DND-41 (cell line): Measurements from ENCODE around the gene CDC6.

Experiments
- ATAC-seq: fragments of 200-7000 bp; cut with Tn5 transposase; 3 replicates; pipeline ENCODE4 v1.9.1; 2021; ENCODE audit warnings: low read depth; ENCODE audit not compliant: insufficient read depth
- DNase-seq: peaks from one replicate; pipeline ENCODE4 v3.0.0-alpha.2; 2020
- H2AFZ ChIP-seq: 2 replicates; pipeline ENCODE4 v1.6.0; 2012; ENCODE audit warnings: low read depth, low read length
- H3K27ac ChIP-seq: 2 replicates; pipeline ENCODE4 v1.5.1; 2012; ENCODE audit warnings: low read length, inconsistent platforms
- H3K27me3 ChIP-seq: fragments of 200-600 bp; sonication (generic); 2 replicates; pipeline ENCODE4 v1.6.0; 2012; ENCODE audit warnings: low read length, mild to moderate bottlenecking, inconsistent platforms; ENCODE audit not compliant: insufficient read depth, poor library complexity
- H3K36me3 ChIP-seq: 2 replicates; pipeline ENCODE4 v1.5.1; 2012; ENCODE audit warnings: low read length, inconsistent platforms; ENCODE audit not compliant: insufficient read depth
- H3K4me1 ChIP-seq: 2 replicates; pipeline ENCODE4 v1.5.1; 2012; ENCODE audit warnings: mild to moderate bottlenecking, low read length; ENCODE audit not compliant: insufficient read depth
- H3K4me2 ChIP-seq: 2 replicates; pipeline ENCODE4 v1.6.0; 2012; ENCODE audit warnings: mild to moderate bottlenecking, moderate library complexity, low read length, inconsistent platforms; ENCODE audit not compliant: insufficient read depth
- H3K4me3 ChIP-seq, 2 experiments: fragments of 200-600 bp in 1 of 2; shearing (Covaris generic) in 1 of 2; 2 replicates each; pipeline ENCODE4 v1.5.1; 2012 to 2016; ENCODE audit warnings: inconsistent platforms in 2 of 2, low read length in 2 of 2, mild to moderate bottlenecking in 2 of 2, low read depth in 1 of 2, moderate library complexity in 1 of 2
- H3K79me2 ChIP-seq: 2 replicates; pipeline ENCODE4 v1.6.0; 2012; ENCODE audit warnings: low read length, inconsistent platforms; ENCODE audit not compliant: insufficient read depth
- H3K9ac ChIP-seq: 2 replicates; pipeline ENCODE4 v1.6.0; 2012; ENCODE audit warnings: low read depth, mild to moderate bottlenecking, inconsistent platforms, low read length, moderate library complexity
- H3K9me3 ChIP-seq: 2 replicates; pipeline ENCODE4 v1.5.1; 2012; ENCODE audit warnings: low read length, moderate library complexity, mild to moderate bottlenecking, inconsistent platforms; ENCODE audit not compliant: insufficient read depth, severe bottlenecking
- H4K20me1 ChIP-seq: 2 replicates; pipeline ENCODE4 v1.6.0; 2012; ENCODE audit warnings: low read length; ENCODE audit not compliant: insufficient read depth
- CTCF ChIP-seq: IDR thresholded peaks from 2 replicates; pipeline ENCODE4 v1.5.1; 2012; ENCODE audit warnings: borderline replicate concordance, low read length, moderate library complexity, mild to moderate bottlenecking; ENCODE audit not compliant: poor library complexity, severe bottlenecking; ENCODE audit errors: extremely low read depth
- EZH2 ChIP-seq: IDR thresholded peaks from 3 replicates; pipeline ENCODE4 v1.6.1; 2012; ENCODE audit warnings: borderline replicate concordance, low read depth, mild to moderate bottlenecking, moderate library complexity, low read length, inconsistent platforms; ENCODE audit not compliant: severe bottlenecking

CDC6 gene

GRCh38 chr17:40351359-40352236, 63.9 kb downstream of the CDC6 start:
- no peak overlapping the region for H3K9ac ChIP-seq
- ATAC-seq: no peak
- H3K27ac ChIP-seq: no peak overlapping the region
- DNase-seq: no peak
- H3K9me3 ChIP-seq: no peaks in the 10 kb centered on the region
- H3K27me3 ChIP-seq: no peaks in the 10 kb centered on the region
- no peaks in the 10 kb centered on the region for H3K4me1 ChIP-seq
- no peaks in the 10 kb centered on the region for H4K20me1 ChIP-seq
- H3K4me3 ChIP-seq: no peak overlapping the region
- no peaks in the 10 kb centered on the region for H3K79me2 ChIP-seq
- H3K4me2 ChIP-seq: no peak overlapping the region
- TF ChIP-seq EZH2: no peak
- no peak for TF ChIP-seq CTCF
- H3K36me3 ChIP-seq: peaks cover 11% of the 10 kb centered on the region
- no peak overlapping the region for H2AFZ ChIP-seq

GRCh38 chr17:40352237-40352778, 64.6 kb downstream of the CDC6 start:
- Histone ChIP-seq H3K9me3 (no peaks in the 10 kb centered on the region), H3K4me1 (no peaks in the 10 kb centered on the region)
- no peak for DNase-seq

GRCh38 chr17:40352779-40353394, 65.2 kb downstream of the CDC6 start:
- Histone ChIP-seq H3K9ac (no peak overlapping the region), H2AFZ (no peak overlapping the region), H4K20me1 (no peaks in the 10 kb centered on the region), H3K9me3 (no peaks in the 10 kb centered on the region), H3K36me3 (peaks cover 11% of the 10 kb centered on the region), H3K4me1 (no peaks in the 10 kb centered on the region), H3K27ac (no peak overlapping the region), H3K27me3 (no peaks in the 10 kb centered on the region), H3K4me2 (no peak overlapping the region), H3K79me2 (no peaks in the 10 kb centered on the region), H3K4me3 (no peak overlapping the region)
- ATAC-seq (no peak), DNase-seq (no peak)
- TF ChIP-seq CTCF (no peak), EZH2 (no peak)

More at GRCh38 chr17:40352237-40352778, 64.6 kb downstream of the CDC6 start:
- H3K27me3 ChIP-seq: no peaks in the 10 kb centered on the region
- TF ChIP-seq EZH2 (no peak), CTCF (no peak)
- no peaks in the 10 kb centered on the region for H3K79me2 ChIP-seq
- no peak overlapping the region for H3K9ac ChIP-seq
- no peak overlapping the region for H2AFZ ChIP-seq
- no peak overlapping the region for H3K27ac ChIP-seq
- H3K4me3 ChIP-seq: no peak overlapping the region
- ATAC-seq: no peak
- peaks cover 11% of the 10 kb centered on the region for H3K36me3 ChIP-seq
- no peaks in the 10 kb centered on the region for H4K20me1 ChIP-seq
- H3K4me2 ChIP-seq: no peak overlapping the region
